Activated CD4-positive, alpha-beta memory T cell treated with anti-CD3 and anti-CD28 coated beads, Interleukin-2, amount 10 ng/mL, durations not matched to agents 7 days and 5 days (primary cell): Measurements from ENCODE around the gene HES3. TPM values are rescaled to one million over a fixed set of nuclear protein-coding genes. Genes with fewer than 3 reads are reported as not detected.
"Not testable (repeated sequence)": the region's sequence is repeated elsewhere in the genome, so short reads cannot be mapped to it uniquely, and the experiment has no call there.

Experiments
- CTCF ChIA-PET: fragments of 350-600 bp; sonication (Branson Sonifier 250); formaldehyde crosslinking; loops from one replicate; lab custom pipeline; 2021; ENCODE audit warnings: antibody characterized with exemption, inconsistent platforms; lab: Charles Lee
- POLR2A ChIA-PET: fragments of 350-600 bp; sonication (Branson Sonifier 250); formaldehyde crosslinking; loops from one replicate; lab custom pipeline; 2021; ENCODE audit warnings: antibody characterized with exemption; lab: Charles Lee
- DNase-seq: peaks from one replicate; pipeline ENCODE4 v3.0.0-alpha.2; 2020
- H3K27ac Mint-ChIP-seq: one replicate; pipeline ENCODE4 v1.8.0; 2021; ENCODE audit warnings: mild to moderate bottlenecking, mixed read lengths
- H3K27me3 Mint-ChIP-seq: one replicate; pipeline ENCODE4 v1.8.0; 2021; ENCODE audit warnings: mixed read lengths
- H3K36me3 Mint-ChIP-seq: one replicate; pipeline ENCODE4 v1.8.0; 2021; ENCODE audit warnings: low read depth, mixed read lengths
- H3K4me1 Mint-ChIP-seq: one replicate; pipeline ENCODE4 v1.8.0; 2021; ENCODE audit warnings: mixed read lengths
- H3K4me3 Mint-ChIP-seq: one replicate; pipeline ENCODE4 v1.8.0; 2021; ENCODE audit warnings: mild to moderate bottlenecking, mixed read lengths
- H3K9me3 Mint-ChIP-seq: one replicate; pipeline ENCODE4 v1.8.0; 2021; ENCODE audit warnings: mixed read lengths
- total RNA-seq, 2 experiments: library from RNA; stranded (reverse); gene quantifications; one replicate each; pipeline ENCODE4 v1.2.3, GENCODE V29; 2021

Gene HES3
- total RNA-seq, 2 experiments from 2014 or later = not detected

GRCh38 chr1:6208723-6209660 lies 35.0 kb upstream of the HES3 start:
- ChIA-PET CTCF (interaction anchor here (0.8 to 1.7 kb wide), 2 partner anchors 9 to 11 kb away, joined by 3 to 9 read pairs; no protein-coding TSS in a partner anchor), POLR2A (interaction anchor here (1.0 kb wide), 1 partner anchor 11 kb away, joined by 5 read pairs; no protein-coding TSS in a partner anchor)
- H3K4me1 Mint-ChIP-seq = peaks cover 24% of the 10 kb centered on the region

GRCh38 chr1:6209661-6210580 lies 34.1 kb upstream of the HES3 start:
- Mint-ChIP-seq H3K4me1 (peaks cover 20% of the 10 kb centered on the region), H3K27me3 (peaks cover 9% of the 10 kb centered on the region), H3K4me3 (no peak overlapping the region), H3K36me3 (no peaks in the 10 kb centered on the region), H3K9me3 (no peaks in the 10 kb centered on the region), H3K27ac (no peak overlapping the region)
- DNase-seq = no peak
- POLR2A ChIA-PET = interaction anchor here (1.0 kb wide), 1 partner anchor 26 kb away, joined by 3 read pairs; the partner anchor contains the start of gene ICMT
- CTCF ChIA-PET = interaction anchor here (0.9 to 1.7 kb wide), 2 partner anchors 12 to 33 kb away, joined by 3 to 9 read pairs; no protein-coding TSS in a partner anchor

More at GRCh38 chr1:6208723-6209660, 35.0 kb upstream of the HES3 start:
- peak overlapping the region; percentile 32 for H3K4me3 Mint-ChIP-seq
- peaks cover 9% of the 10 kb centered on the region for H3K27me3 Mint-ChIP-seq
- no peaks in the 10 kb centered on the region for H3K36me3 Mint-ChIP-seq
- no peak overlapping the region for H3K27ac Mint-ChIP-seq
- peak; percentile 31 for DNase-seq
- H3K9me3 Mint-ChIP-seq = no peaks in the 10 kb centered on the region

- Mint-ChIP-seq H3K27me3 (peaks cover 9% of the 10 kb centered on the region), H3K36me3 (no peaks in the 10 kb centered on the region), H3K9me3 (no peaks in the 10 kb centered on the region), H3K27ac (no peak overlapping the region), H3K4me3 (no peak overlapping the region), H3K4me1 (peaks cover 17% of the 10 kb centered on the region)
- ChIA-PET POLR2A (interaction anchor here (1.0 kb wide), 1 partner anchor 25 kb away, joined by 3 read pairs; the partner anchor contains the start of gene ICMT), CTCF (interaction anchor here (0.9 kb wide), 1 partner anchor 32 kb away, joined by 3 read pairs; no protein-coding TSS in a partner anchor)
- DNase-seq = no peak
Observed at GRCh38 chr1:6210591-6211355, 33.2 kb upstream of the HES3 start.

- no peak for DNase-seq
- Mint-ChIP-seq H3K27me3 (peaks cover 6% of the 10 kb centered on the region), H3K4me3 (no peak overlapping the region), H3K27ac (no peak overlapping the region), H3K36me3 (no peaks in the 10 kb centered on the region), H3K4me1 (peaks cover 15% of the 10 kb centered on the region), H3K9me3 (no peaks in the 10 kb centered on the region)
- ChIA-PET CTCF (no interaction called here), POLR2A (no interaction called here)
Observed at GRCh38 chr1:6211731-6212130, 32.2 kb upstream of the HES3 start.

- no peak overlapping the region for H3K27ac Mint-ChIP-seq
- peaks cover 3% of the 10 kb centered on the region for H3K27me3 Mint-ChIP-seq
- CTCF ChIA-PET = interaction anchor here (0.8 to 1.0 kb wide), 2 partner anchors 8 to 28 kb away, joined by 3 read pairs; no protein-coding TSS in a partner anchor
- DNase-seq = no peak
- POLR2A ChIA-PET = interaction anchor here (0.7 kb wide), 1 partner anchor 25 kb away, joined by 3 read pairs; no protein-coding TSS in a partner anchor
- H3K36me3 Mint-ChIP-seq = no peaks in the 10 kb centered on the region
- H3K4me3 Mint-ChIP-seq = no peak overlapping the region
- H3K9me3 Mint-ChIP-seq = no peaks in the 10 kb centered on the region
- peaks cover 12% of the 10 kb centered on the region for H3K4me1 Mint-ChIP-seq
Observed at GRCh38 chr1:6212193-6212959, 31.6 kb upstream of the HES3 start.

- Mint-ChIP-seq H3K27me3 (no peaks in the 10 kb centered on the region), H3K4me3 (no peak overlapping the region), H3K36me3 (peaks cover 19% of the 10 kb centered on the region), H3K9me3 (no peaks in the 10 kb centered on the region), H3K4me1 (peaks cover 7% of the 10 kb centered on the region), H3K27ac (no peak overlapping the region)
- no peak for DNase-seq
- ChIA-PET POLR2A (interaction anchor here (1.0 to 1.1 kb wide), 2 partner anchors 16 to 1543 kb away, joined by 3 read pairs; no protein-coding TSS in a partner anchor), CTCF (interaction anchor here (0.9 kb wide), 1 partner anchor 10 kb away, joined by 3 read pairs; no protein-coding TSS in a partner anchor)
Observed at GRCh38 chr1:6218375-6219164, 25.4 kb upstream of the HES3 start.

- POLR2A ChIA-PET = interaction anchor here (0.9 kb wide), 2 partner anchors 13 to 15 kb away, joined by 3 read pairs; no protein-coding TSS in a partner anchor
- H3K36me3 Mint-ChIP-seq = peaks cover 30% of the 10 kb centered on the region
- H3K9me3 Mint-ChIP-seq, CTCF ChIA-PET, H3K4me3 Mint-ChIP-seq, DNase-seq, H3K27ac Mint-ChIP-seq, H3K27me3 Mint-ChIP-seq: not testable (repeated sequence)
- peaks cover 11% of the 10 kb centered on the region for H3K4me1 Mint-ChIP-seq
Observed at GRCh38 chr1:6219641-6220040, 24.3 kb upstream of the HES3 start.

- Mint-ChIP-seq H3K4me1 (peaks cover 11% of the 10 kb centered on the region), H3K4me3 (no peak overlapping the region), H3K9me3 (no peaks in the 10 kb centered on the region), H3K27me3 (no peaks in the 10 kb centered on the region), H3K27ac (no peak overlapping the region), H3K36me3 (peaks cover 36% of the 10 kb centered on the region)
- ChIA-PET CTCF (no interaction called here), POLR2A (interaction anchor here (0.9 kb wide), 2 partner anchors 14 to 15 kb away, joined by 3 read pairs; no protein-coding TSS in a partner anchor)
- DNase-seq = no peak
Observed at GRCh38 chr1:6220236-6220635, 23.7 kb upstream of the HES3 start.

GRCh38 chr1:6221210-6221784 lies 22.7 kb upstream of the HES3 start:
- Mint-ChIP-seq H3K36me3 (peaks cover 46% of the 10 kb centered on the region), H3K9me3 (no peaks in the 10 kb centered on the region), H3K27me3 (no peaks in the 10 kb centered on the region), H3K4me3 (no peak overlapping the region), H3K27ac (no peak overlapping the region), H3K4me1 (peaks cover 12% of the 10 kb centered on the region)
- POLR2A ChIA-PET = interaction anchor here (1.3 kb wide), 1 partner anchor 14 kb away, joined by 3 read pairs; the partner anchor contains the start of gene ICMT
- no peak for DNase-seq
- CTCF ChIA-PET = no interaction called here

GRCh38 chr1:6222636-6223035 lies 21.3 kb upstream of the HES3 start:
- CTCF ChIA-PET = no interaction called here
- H3K27ac Mint-ChIP-seq = no peak overlapping the region
- DNase-seq = no peak
- H3K4me3 Mint-ChIP-seq = no peak overlapping the region
- no peaks in the 10 kb centered on the region for H3K9me3 Mint-ChIP-seq
- POLR2A ChIA-PET = no interaction called here
- peaks cover 57% of the 10 kb centered on the region for H3K36me3 Mint-ChIP-seq
- H3K27me3 Mint-ChIP-seq = no peaks in the 10 kb centered on the region
- H3K4me1 Mint-ChIP-seq = peaks cover 17% of the 10 kb centered on the region
